Hepatocyte (in vitro differentiated cells): ENCODE measurements around the gene RIN3. TPM values are rescaled to one million over a fixed set of nuclear protein-coding genes. Genes with fewer than 3 reads are reported as not detected.

ENCODE experiments used
- DNase-seq: peaks from one replicate; pipeline ENCODE4 v3.0.0-alpha.2; 2016; ENCODE audit warnings: low spot score
- H2AFZ ChIP-seq: fragments of 200-600 bp; sonication (generic); 2 replicates; pipeline ENCODE4 v1.6.0; 2016; ENCODE audit warnings: antibody characterized with exemption, mild to moderate bottlenecking
- H3K27ac ChIP-seq: fragments of 200-600 bp; sonication (generic); 2 replicates; pipeline ENCODE4 v1.5.1; 2016; ENCODE audit warnings: mild to moderate bottlenecking
- H3K27me3 ChIP-seq: fragments of 200-600 bp; sonication (generic); 2 replicates; pipeline ENCODE4 v1.6.1; 2016
- H3K36me3 ChIP-seq: fragments of 200-600 bp; sonication (generic); replicated peaks from 2 replicates; pipeline ENCODE4 v1.5.1; 2016; ENCODE audit warnings: low read depth; ENCODE audit not compliant: insufficient read depth
- H3K4me1 ChIP-seq: fragments of 200-600 bp; sonication (generic); 2 replicates; pipeline ENCODE4 v1.5.1; 2016; ENCODE audit warnings: mild to moderate bottlenecking, moderate library complexity; ENCODE audit not compliant: insufficient read depth
- H3K4me2 ChIP-seq: fragments of 200-600 bp; sonication (generic); 2 replicates; pipeline ENCODE4 v1.6.0; 2016
- H3K4me3 ChIP-seq: fragments of 200-600 bp; sonication (generic); 2 replicates; pipeline ENCODE4 v1.5.1; 2016; ENCODE audit warnings: mild to moderate bottlenecking
- H3K79me2 ChIP-seq: fragments of 200-600 bp; sonication (generic); 2 replicates; pipeline ENCODE4 v1.6.0; 2017; ENCODE audit warnings: mild to moderate bottlenecking
- H3K9me2 ChIP-seq: fragments of 200-600 bp; sonication (generic); replicated peaks from 2 replicates; pipeline ENCODE4 v1.6.0; 2017; ENCODE audit warnings: mild to moderate bottlenecking; ENCODE audit not compliant: insufficient read depth
- H3K9me3 ChIP-seq: fragments of 200-600 bp; sonication (generic); 2 replicates; pipeline ENCODE4 v1.5.1; 2016; ENCODE audit warnings: low read depth, mild to moderate bottlenecking
- H4K20me1 ChIP-seq: fragments of 200-600 bp; sonication (generic); 2 replicates; pipeline ENCODE4 v1.6.0; 2016; ENCODE audit warnings: mild to moderate bottlenecking; ENCODE audit not compliant: insufficient read depth, poor library complexity, severe bottlenecking
- CTCF ChIP-seq: fragments of 200-600 bp; sonication (generic); IDR thresholded peaks from 2 replicates; pipeline ENCODE4 v1.5.1; 2016; ENCODE audit warnings: antibody characterized with exemption, mild to moderate bottlenecking; ENCODE audit not compliant: poor library complexity
- EZH2 ChIP-seq: fragments of 200-600 bp; sonication (generic); IDR thresholded peaks from 2 replicates; pipeline ENCODE4 v1.6.1; 2016; ENCODE audit warnings: antibody characterized with exemption, mild to moderate bottlenecking, borderline replicate concordance
- EZH2phosphoT487 ChIP-seq: fragments of 200-600 bp; sonication (generic); IDR thresholded peaks from one replicate; pipeline ENCODE4 v1.6.1; 2018; ENCODE audit warnings: antibody characterized with exemption, mild to moderate bottlenecking, low read depth, moderate library complexity; ENCODE audit not compliant: unreplicated experiment, severe bottlenecking
- WGBS: methylation state at CpG from one replicate; pipeline ENCODE4 v1.1.6; 2016; ENCODE audit warnings: low lambda C conversion rate; ENCODE audit errors: missing lambda C conversion rate; 5-methylcytosine and 5-hydroxymethylcytosine counted together
- polyA plus RNA-seq: library from polyadenylated mRNA; unstranded; fragments of >200 nt; fragmentation: Nextera tagmentation; extraction: Ambion mirVana; gene quantifications from 2 replicates; pipeline ENCODE4 v1.2.1, GENCODE V29; 2016
- total RNA-seq: library from RNA; depleted of rRNA; stranded (reverse); fragments of >200 nt; gene quantifications from 2 replicates; pipeline ENCODE4 v1.2.3, GENCODE V29; 2014

The RIN3 gene
- total and polyA plus RNA-seq, 2 experiments from 2014 or later: 4.2 to 11.8 TPM

GRCh38 chr14:92506231-92506630 lies 7.3 kb upstream of the RIN3 start:
- 90% methylated on average over 3 of the region's 3 CpGs for WGBS
- no peak for DNase-seq
- Histone ChIP-seq H2AFZ (no peak overlapping the region), H3K4me1 (peaks cover 4% of the 10 kb centered on the region), H3K36me3 (no peaks in the 10 kb centered on the region), H3K27me3 (no peaks in the 10 kb centered on the region), H3K9me2 (no peaks in the 10 kb centered on the region), H3K79me2 (no peaks in the 10 kb centered on the region), H3K4me3 (no peak overlapping the region), H3K27ac (no peak overlapping the region), H3K4me2 (no peak overlapping the region), H4K20me1 (no peaks in the 10 kb centered on the region), H3K9me3 (no peaks in the 10 kb centered on the region)
- TF ChIP-seq CTCF: no peak
- TF ChIP-seq EZH2phosphoT487: no peak
- TF ChIP-seq EZH2: no peak

- Histone ChIP-seq H4K20me1 (no peaks in the 10 kb centered on the region), H3K36me3 (no peaks in the 10 kb centered on the region), H3K9me3 (no peaks in the 10 kb centered on the region), H3K9me2 (no peaks in the 10 kb centered on the region), H3K4me3 (no peak overlapping the region), H2AFZ (no peak overlapping the region), H3K4me1 (peaks cover 5% of the 10 kb centered on the region), H3K4me2 (no peak overlapping the region), H3K27me3 (no peaks in the 10 kb centered on the region), H3K79me2 (no peaks in the 10 kb centered on the region), H3K27ac (no peak overlapping the region)
- no peak for TF ChIP-seq EZH2
- no peak for TF ChIP-seq EZH2phosphoT487
- no peak for TF ChIP-seq CTCF
- no peak for DNase-seq
- WGBS: 84% methylated on average over 4 of the region's 4 CpGs
Measured at GRCh38 chr14:92507174-92507768, 6.3 kb upstream of the RIN3 start.

GRCh38 chr14:92510972-92511371 lies 2.6 kb upstream of the RIN3 start:
- Histone ChIP-seq H3K4me3 (no peak overlapping the region), H3K4me2 (no peak overlapping the region), H3K27ac (peak overlapping the region; percentile 81), H3K36me3 (no peaks in the 10 kb centered on the region), H4K20me1 (no peaks in the 10 kb centered on the region), H2AFZ (no peak overlapping the region), H3K9me2 (no peaks in the 10 kb centered on the region), H3K79me2 (peaks cover 19% of the 10 kb centered on the region), H3K9me3 (no peaks in the 10 kb centered on the region), H3K27me3 (no peaks in the 10 kb centered on the region), H3K4me1 (peaks cover 21% of the 10 kb centered on the region)
- TF ChIP-seq EZH2phosphoT487 (no peak), CTCF (peak; percentile 12)
- WGBS: 86% methylated on average over 2 of the region's 2 CpGs
- no peak for DNase-seq
